Ishikawa (cell line): ENCODE data around the gene PTPN22.

ENCODE experiments used
- CEBPB ChIP-seq: IDR thresholded peaks from 2 replicates; pipeline ENCODE4 v1.6.1; 2012
- CREB1 ChIP-seq: IDR thresholded peaks from 2 replicates; pipeline ENCODE4 v1.6.1; 2012; ENCODE audit warnings: low read depth
- EGR1 ChIP-seq: IDR thresholded peaks from 2 replicates; pipeline ENCODE4 v1.6.1; 2012
- EP300 ChIP-seq: IDR thresholded peaks from 2 replicates; pipeline ENCODE4 v1.6.1; 2012; ENCODE audit warnings: borderline replicate concordance
- FOXM1 ChIP-seq: IDR thresholded peaks from 2 replicates; pipeline ENCODE4 v1.6.1; 2012; ENCODE audit warnings: low read depth, borderline replicate concordance
- MAX ChIP-seq: IDR thresholded peaks from 2 replicates; pipeline ENCODE4 v1.6.1; 2012
- NFIC ChIP-seq: IDR thresholded peaks from 2 replicates; pipeline ENCODE4 v1.6.1; 2012
- RAD21 ChIP-seq: IDR thresholded peaks from 2 replicates; pipeline ENCODE4 v1.6.1; 2012; ENCODE audit warnings: low read depth
- REST ChIP-seq: IDR thresholded peaks from 2 replicates; pipeline ENCODE4 v1.6.1; 2012; ENCODE audit warnings: low read depth, mild to moderate bottlenecking
- TAF1 ChIP-seq: IDR thresholded peaks from 2 replicates; pipeline ENCODE4 v1.6.1; 2012; ENCODE audit warnings: low read depth, mild to moderate bottlenecking
- TCF12 ChIP-seq: IDR thresholded peaks from 2 replicates; pipeline ENCODE4 v1.6.1; 2012; ENCODE audit warnings: low read depth
- TEAD4 ChIP-seq: IDR thresholded peaks from 2 replicates; pipeline ENCODE4 v1.6.1; 2012
- USF1 ChIP-seq: IDR thresholded peaks from 2 replicates; pipeline ENCODE4 v1.6.1; 2012
- YY1 ChIP-seq: IDR thresholded peaks from 2 replicates; pipeline ENCODE4 v1.6.1; 2012; ENCODE audit warnings: low read depth
- ZBTB7A ChIP-seq: IDR thresholded peaks from 2 replicates; pipeline ENCODE4 v1.6.1; 2012; ENCODE audit warnings: low read depth

PTPN22 gene

GRCh38 chr1:113770031-113770430, 101.5 kb downstream of the PTPN22 start:
- no peak for TF ChIP-seq ZBTB7A
- no peak for TF ChIP-seq MAX
- no peak for TF ChIP-seq TAF1

GRCh38 chr1:113769601-113769970, 101.9 kb downstream of the PTPN22 start:
- TF ChIP-seq TAF1 (no peak), FOXM1 (no peak), CREB1 (no peak), ZBTB7A (no peak), USF1 (no peak), MAX (no peak), CEBPB (no peak), TCF12 (no peak), EP300 (no peak), NFIC (no peak), RAD21 (no peak), REST (no peak), EGR1 (no peak), TEAD4 (no peak), YY1 (no peak)

GRCh38 chr1:113768916-113769600, 102.5 kb downstream of the PTPN22 start:
- TF ChIP-seq EGR1 = no peak
- no peak for TF ChIP-seq TCF12
- TF ChIP-seq FOXM1 = no peak
- TF ChIP-seq RAD21 = no peak
- TF ChIP-seq USF1 = no peak
- TF ChIP-seq TEAD4 = no peak
- TF ChIP-seq MAX = no peak
- TF ChIP-seq TAF1 = no peak
- TF ChIP-seq CEBPB = no peak
- no peak for TF ChIP-seq YY1
- TF ChIP-seq REST = no peak

- no peak for TF ChIP-seq RAD21
- TF ChIP-seq USF1 = no peak
- no peak for TF ChIP-seq REST
- no peak for TF ChIP-seq MAX
- no peak for TF ChIP-seq TAF1
- no peak for TF ChIP-seq FOXM1
- no peak for TF ChIP-seq YY1
- TF ChIP-seq NFIC = no peak
- no peak for TF ChIP-seq TEAD4
- no peak for TF ChIP-seq EGR1
- no peak for TF ChIP-seq CREB1
- no peak for TF ChIP-seq EP300
- no peak for TF ChIP-seq CEBPB
- no peak for TF ChIP-seq ZBTB7A
- no peak for TF ChIP-seq TCF12
These were observed 105.9 kb downstream of the PTPN22 start for GRCh38 chr1:113765306-113766230.
